Inflammatory macrophage (primary cell): ENCODE measurements around the gene RSRC1.
"Not testable (repeated sequence)": the region's sequence is repeated elsewhere in the genome, so short reads cannot be mapped to it uniquely, and the experiment has no call there.

ENCODE experiments used
- DNase-seq, 2 donors: peaks; one replicate each; pipeline ENCODE4 v3.0.0-alpha.2; 2020 to 2022

RSRC1 gene

GRCh38 chr3:158128755-158129154 is 18.9 kb downstream of the RSRC1 start:
- no peak for DNase-seq

DNA sequence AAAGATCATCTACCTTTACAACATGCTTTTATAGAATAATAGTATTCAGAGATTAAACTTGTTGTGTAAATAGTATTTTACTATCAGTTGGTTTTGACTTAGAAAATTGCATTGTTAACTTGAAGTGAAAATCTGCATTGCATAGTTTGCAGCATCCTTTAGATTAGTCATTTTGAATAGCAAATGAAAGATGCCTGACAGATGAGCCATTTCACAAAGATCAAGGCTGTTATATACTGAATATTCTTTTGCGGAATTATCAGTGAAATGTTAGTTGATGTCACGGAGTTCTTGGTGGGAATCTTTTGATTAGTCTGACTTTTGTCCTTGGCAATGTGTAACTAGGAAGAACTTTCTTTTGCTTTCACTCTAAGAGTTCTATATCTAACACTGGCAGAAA is 24.5 kb downstream of the RSRC1 start:
- DNase-seq: no peak

GRCh38 chr3:158140396-158140795 is 30.5 kb downstream of the RSRC1 start:
- no peak for DNase-seq

DNA sequence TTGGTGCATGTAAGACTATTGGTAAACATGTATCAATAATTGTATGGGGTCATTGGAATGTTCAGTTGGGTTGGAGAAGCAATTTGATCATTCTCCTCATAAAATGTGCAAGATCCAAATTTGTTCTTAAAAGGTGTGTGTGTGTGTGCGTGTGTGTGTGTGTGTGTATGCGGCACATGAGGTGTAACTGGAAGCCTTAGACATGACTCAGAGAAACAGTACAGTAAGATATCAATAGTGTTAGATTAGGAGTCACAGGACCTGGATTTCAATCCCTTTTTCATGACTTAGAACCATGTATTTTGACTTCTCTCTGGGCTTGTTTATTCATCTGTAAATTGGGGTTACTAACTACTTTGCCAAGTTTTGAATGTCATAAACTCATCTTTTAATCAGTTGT is 38.3 kb downstream of the RSRC1 start:
- no peak for DNase-seq

DNA sequence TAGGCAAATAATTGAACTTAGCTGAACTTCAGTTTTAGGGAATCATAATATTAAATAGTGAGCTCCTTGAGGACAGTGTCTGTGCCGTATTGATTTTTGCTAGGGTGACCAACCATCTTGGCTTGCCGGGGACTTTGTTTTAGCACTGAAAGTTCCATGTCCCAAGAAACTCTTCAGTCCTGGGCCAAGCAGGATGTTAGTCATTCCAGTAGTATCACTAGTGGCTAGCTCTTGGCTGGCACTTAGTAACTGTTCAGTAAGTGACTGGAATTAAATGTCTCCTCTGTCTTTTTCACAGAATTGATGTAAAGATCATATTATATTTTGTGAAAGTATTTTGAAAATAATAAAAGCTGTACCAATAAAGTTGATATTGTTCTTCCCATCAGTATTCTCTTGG is 42.3 kb downstream of the RSRC1 start:
- no peak for DNase-seq

GRCh38 chr3:158158969-158159368 is 49.1 kb downstream of the RSRC1 start:
- DNase-seq: no peak

- DNase-seq: no peak
Measured at GRCh38 chr3:158159714-158160113, 49.8 kb downstream of the RSRC1 start.

DNA sequence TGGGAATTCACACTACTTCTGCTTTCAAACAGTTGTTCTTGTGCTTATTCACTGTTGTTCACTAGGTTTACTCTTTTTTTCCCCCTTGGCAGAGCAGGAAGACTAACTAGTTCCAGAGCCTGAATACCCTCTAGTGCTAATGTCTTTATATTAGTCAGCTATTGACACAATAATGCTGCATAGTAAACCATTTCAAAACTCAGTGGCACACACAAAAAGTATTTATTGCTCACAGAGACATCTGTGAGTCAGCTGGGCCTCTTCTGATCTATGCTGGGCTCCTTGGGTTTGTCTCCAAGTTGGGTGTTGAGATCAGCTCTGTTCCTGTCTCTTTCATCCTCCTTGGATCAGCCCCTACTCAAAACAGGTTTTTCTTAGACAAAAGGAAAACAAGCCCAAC is 51.1 kb downstream of the RSRC1 start:
- peak; percentile 4 to 8 for DNase-seq

DNA sequence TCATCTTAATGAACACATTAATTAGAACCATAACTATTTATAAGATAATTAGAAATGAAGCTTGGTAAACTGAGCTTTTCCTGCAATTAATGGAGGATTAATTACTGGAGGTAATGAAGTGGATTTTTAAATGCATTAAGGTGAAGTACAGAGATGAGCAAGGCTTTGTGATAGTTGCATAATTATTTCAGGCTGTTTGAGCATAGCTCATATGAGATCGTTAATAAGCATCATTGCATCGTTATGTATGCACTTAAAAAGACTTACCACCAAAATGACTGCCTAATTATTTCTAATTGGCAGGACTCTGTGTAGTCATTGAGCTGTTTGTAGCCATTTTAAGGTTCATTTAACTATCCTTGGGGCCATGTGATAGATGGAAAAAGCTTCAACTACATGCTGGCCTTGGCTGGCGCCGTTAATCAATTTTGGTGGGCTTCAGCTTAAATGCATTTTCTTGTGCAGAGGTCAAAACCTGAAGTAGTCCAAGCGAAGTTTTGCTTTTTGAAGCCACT is 55.3 kb downstream of the RSRC1 start:
- DNase-seq: no peak

GRCh38 chr3:158165730-158166129 is 55.8 kb downstream of the RSRC1 start:
- DNase-seq: no peak

- DNase-seq: no peak
Measured at GRCh38 chr3:158166223-158166622, 56.3 kb downstream of the RSRC1 start.

DNA sequence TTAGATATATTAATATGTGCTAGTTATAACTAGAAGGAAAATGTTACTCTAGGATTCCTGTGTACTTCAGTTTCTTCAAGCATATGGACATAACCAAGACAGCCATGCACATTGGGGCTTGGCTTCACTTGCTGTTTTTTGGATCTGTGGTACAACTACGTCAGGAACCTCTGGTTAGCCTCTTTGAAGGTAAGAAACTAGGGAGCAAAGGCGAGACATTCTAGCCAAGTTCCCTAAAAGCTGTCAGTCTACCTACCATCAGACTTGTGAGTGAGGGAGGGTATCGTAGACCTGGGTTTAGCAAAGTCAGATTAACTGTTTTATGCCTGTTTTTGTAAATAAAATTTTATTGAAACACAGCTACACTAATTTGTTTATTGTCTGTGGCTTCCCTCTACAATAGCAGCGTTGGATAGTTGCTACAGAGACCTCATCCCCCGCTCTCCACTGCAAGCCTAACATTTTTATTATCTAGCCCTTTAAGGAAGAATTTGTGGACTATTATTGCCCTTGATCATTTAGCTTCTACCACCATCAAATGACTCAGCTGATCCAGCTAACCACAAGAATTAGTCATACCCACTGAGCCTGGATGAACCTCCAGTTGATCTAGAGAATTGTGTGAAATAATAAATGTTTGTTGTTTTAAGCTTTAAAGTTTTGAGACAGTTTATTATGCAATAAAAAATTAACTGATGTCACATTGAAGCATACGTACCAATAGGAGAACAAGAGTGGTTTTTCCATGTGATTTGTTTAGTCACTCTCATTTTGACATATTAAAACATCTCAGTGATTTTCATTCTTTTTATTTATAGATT is 58.1 kb downstream of the RSRC1 start:
- peak; percentile 79 to 95 for DNase-seq

- DNase-seq: no peak
Measured at GRCh38 chr3:158169091-158169491, 59.2 kb downstream of the RSRC1 start.

GRCh38 chr3:158181096-158181495 is 71.2 kb downstream of the RSRC1 start:
- no peak for DNase-seq

DNA sequence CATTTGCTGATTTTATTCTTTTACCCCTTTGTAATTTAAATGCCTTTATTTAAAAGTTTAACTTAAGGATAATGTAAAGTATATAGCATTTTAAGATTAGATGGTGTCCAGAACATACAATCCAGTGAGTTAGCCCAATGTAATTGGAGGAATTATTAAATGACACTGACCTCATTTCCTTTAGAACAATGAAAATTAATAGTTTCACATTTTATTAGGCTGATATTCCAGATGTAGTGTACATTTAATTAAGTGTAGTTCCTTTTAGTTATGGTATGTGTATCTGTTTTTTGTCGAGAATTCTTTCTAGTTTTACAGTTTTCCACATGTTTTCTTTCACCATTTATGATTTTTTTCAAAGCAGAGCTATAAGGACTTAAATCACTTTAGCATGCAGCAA is 75.8 kb downstream of the RSRC1 start:
- DNase-seq: no peak

DNA sequence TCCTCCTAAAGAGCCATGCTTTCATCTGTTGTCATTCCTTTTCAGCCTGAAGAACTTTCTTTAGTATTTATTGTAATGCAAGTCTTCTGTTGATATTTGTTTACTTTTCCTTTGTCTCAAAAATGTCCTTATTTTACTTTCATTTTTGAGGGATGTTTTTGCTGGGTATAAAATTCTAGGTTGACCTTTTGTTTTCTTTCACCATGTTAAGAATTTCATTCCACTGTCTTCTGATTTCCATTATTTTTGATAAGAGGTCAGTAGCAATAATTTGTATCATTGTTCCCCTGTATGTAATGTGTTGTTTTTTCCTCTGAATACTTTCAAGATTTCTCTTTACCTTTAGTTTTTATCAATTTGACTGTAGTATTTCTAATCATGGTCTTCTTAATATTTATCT is 91.1 kb downstream of the RSRC1 start:
- no peak for DNase-seq

GRCh38 chr3:158205324-158205723 is 95.4 kb downstream of the RSRC1 start:
- DNase-seq: no peak

GRCh38 chr3:158205994-158206393 is 96.1 kb downstream of the RSRC1 start:
- no peak for DNase-seq

- no peak for DNase-seq
Measured at GRCh38 chr3:158210067-158210466, 100.2 kb downstream of the RSRC1 start.

- DNase-seq: no peak
Measured at GRCh38 chr3:158213461-158213860, 103.6 kb downstream of the RSRC1 start.

GRCh38 chr3:158217992-158218391 is 108.1 kb downstream of the RSRC1 start:
- DNase-seq: no peak

GRCh38 chr3:158220575-158220974 is 110.7 kb downstream of the RSRC1 start:
- DNase-seq: no peak

GRCh38 chr3:158221426-158221825 is 111.5 kb downstream of the RSRC1 start:
- DNase-seq: no peak

- no peak for DNase-seq
Measured at GRCh38 chr3:158226429-158226828, 116.5 kb downstream of the RSRC1 start.

DNA sequence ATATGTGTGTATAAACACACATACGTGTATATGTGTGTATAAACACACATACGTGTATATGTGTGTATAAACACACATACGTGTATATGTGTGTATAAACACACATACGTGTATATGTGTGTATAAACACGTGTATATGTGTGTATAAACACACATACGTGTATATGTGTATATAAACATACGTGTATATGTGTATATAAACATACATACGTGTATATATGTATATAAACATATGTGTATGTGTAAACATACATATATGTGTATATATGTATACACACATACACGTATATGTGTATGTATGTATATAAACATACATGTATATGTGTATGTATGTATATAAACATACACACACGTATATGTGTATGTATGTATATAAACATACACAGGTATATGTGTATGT is 119.1 kb downstream of the RSRC1 start:
- not testable (repeated sequence) for DNase-seq
